Measurements from ENCODE around the gene MPP1. TPM values are rescaled to one million over a fixed set of nuclear protein-coding genes. Genes with fewer than 3 reads are reported as not detected.

The MPP1 gene
- total and polyA plus RNA-seq, 9 of the 15 experiments (the other 6 are each of a cell fraction or from before 2014, with no cell fraction given): 227 to 395 (median 283) TPM

DNA sequence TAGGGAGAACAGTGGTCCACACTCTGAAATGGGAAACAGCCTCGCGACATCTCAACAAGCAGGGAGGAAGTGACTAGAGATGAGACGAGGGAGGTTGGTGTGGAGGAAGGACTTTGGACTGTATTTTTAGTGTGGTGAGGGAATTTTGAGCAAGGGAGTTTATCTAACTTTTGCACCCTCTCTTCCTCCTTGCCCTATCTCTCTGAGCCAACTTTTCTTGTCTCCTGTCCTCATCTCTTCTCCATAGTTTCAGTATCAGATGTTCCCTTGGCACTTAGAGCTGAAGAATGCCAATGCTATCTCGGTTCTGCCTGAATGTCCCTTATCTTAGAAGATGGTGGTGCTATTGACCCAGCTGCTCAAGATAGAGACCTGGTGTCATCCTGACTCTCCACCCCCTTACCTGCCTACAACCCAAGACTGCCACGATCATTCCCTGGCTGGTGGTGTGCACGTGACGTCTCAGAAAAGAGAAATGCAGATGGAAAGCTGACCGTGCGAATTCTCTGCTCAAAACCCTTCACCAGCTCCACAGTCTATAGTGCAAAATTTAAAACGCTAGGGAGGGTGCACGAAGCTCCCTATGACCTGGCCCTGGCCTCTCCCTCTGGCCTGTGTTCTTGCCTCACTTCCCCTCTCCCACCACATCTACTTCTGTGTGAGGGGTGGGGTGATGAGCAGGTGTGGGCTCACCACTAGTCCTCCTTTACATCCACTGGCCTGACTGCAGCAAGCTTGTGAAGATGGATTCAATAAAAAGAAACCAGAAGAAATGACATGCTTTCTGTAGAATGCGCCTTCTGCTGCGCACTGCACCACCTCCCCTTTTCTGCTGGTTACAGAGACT, 20.9 kb downstream of the MPP1 start (continued):
- TF ChIP-seq, protein P1, sequence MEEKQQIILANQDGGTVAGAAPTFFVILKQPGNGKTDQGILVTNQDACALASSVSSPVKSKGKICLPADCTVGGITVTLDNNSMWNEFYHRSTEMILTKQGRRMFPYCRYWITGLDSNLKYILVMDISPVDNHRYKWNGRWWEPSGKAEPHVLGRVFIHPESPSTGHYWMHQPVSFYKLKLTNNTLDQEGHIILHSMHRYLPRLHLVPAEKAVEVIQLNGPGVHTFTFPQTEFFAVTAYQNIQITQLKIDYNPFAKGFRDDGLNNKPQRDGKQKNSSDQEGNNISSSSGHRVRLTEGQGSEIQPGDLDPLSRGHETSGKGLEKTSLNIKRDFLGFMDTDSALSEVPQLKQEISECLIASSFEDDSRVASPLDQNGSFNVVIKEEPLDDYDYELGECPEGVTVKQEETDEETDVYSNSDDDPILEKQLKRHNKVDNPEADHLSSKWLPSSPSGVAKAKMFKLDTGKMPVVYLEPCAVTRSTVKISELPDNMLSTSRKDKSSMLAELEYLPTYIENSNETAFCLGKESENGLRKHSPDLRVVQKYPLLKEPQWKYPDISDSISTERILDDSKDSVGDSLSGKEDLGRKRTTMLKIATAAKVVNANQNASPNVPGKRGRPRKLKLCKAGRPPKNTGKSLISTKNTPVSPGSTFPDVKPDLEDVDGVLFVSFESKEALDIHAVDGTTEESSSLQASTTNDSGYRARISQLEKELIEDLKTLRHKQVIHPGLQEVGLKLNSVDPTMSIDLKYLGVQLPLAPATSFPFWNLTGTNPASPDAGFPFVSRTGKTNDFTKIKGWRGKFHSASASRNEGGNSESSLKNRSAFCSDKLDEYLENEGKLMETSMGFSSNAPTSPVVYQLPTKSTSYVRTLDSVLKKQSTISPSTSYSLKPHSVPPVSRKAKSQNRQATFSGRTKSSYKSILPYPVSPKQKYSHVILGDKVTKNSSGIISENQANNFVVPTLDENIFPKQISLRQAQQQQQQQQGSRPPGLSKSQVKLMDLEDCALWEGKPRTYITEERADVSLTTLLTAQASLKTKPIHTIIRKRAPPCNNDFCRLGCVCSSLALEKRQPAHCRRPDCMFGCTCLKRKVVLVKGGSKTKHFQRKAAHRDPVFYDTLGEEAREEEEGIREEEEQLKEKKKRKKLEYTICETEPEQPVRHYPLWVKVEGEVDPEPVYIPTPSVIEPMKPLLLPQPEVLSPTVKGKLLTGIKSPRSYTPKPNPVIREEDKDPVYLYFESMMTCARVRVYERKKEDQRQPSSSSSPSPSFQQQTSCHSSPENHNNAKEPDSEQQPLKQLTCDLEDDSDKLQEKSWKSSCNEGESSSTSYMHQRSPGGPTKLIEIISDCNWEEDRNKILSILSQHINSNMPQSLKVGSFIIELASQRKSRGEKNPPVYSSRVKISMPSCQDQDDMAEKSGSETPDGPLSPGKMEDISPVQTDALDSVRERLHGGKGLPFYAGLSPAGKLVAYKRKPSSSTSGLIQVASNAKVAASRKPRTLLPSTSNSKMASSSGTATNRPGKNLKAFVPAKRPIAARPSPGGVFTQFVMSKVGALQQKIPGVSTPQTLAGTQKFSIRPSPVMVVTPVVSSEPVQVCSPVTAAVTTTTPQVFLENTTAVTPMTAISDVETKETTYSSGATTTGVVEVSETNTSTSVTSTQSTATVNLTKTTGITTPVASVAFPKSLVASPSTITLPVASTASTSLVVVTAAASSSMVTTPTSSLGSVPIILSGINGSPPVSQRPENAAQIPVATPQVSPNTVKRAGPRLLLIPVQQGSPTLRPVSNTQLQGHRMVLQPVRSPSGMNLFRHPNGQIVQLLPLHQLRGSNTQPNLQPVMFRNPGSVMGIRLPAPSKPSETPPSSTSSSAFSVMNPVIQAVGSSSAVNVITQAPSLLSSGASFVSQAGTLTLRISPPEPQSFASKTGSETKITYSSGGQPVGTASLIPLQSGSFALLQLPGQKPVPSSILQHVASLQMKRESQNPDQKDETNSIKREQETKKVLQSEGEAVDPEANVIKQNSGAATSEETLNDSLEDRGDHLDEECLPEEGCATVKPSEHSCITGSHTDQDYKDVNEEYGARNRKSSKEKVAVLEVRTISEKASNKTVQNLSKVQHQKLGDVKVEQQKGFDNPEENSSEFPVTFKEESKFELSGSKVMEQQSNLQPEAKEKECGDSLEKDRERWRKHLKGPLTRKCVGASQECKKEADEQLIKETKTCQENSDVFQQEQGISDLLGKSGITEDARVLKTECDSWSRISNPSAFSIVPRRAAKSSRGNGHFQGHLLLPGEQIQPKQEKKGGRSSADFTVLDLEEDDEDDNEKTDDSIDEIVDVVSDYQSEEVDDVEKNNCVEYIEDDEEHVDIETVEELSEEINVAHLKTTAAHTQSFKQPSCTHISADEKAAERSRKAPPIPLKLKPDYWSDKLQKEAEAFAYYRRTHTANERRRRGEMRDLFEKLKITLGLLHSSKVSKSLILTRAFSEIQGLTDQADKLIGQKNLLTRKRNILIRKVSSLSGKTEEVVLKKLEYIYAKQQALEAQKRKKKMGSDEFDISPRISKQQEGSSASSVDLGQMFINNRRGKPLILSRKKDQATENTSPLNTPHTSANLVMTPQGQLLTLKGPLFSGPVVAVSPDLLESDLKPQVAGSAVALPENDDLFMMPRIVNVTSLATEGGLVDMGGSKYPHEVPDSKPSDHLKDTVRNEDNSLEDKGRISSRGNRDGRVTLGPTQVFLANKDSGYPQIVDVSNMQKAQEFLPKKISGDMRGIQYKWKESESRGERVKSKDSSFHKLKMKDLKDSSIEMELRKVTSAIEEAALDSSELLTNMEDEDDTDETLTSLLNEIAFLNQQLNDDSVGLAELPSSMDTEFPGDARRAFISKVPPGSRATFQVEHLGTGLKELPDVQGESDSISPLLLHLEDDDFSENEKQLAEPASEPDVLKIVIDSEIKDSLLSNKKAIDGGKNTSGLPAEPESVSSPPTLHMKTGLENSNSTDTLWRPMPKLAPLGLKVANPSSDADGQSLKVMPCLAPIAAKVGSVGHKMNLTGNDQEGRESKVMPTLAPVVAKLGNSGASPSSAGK (IDR thresholded peaks at IDR 0.05): no peak
- TF ChIP-seq ZBTB9 (CRISPR knock-in tag; IDR thresholded peaks at IDR 0.05) (0 out of 2 replicates have a peak, but pooled peaks have one; percentile 38), ZNF766 (CRISPR knock-in tag; conservative IDR thresholded peaks at IDR 0.05) (peak; percentile 57; the same call in 1 of the 2 replicates), TCF7 (IDR thresholded peaks at IDR 0.05; ENCODE audit: borderline replicate concordance) (no peak), XRCC4 (IDR thresholded peaks at IDR 0.05; ENCODE audit: extremely low read depth, insufficient read depth, insufficient read length) (no peak), GABPB1 (CRISPR knock-in tag; IDR thresholded peaks at IDR 0.05) (0 out of 2 replicates have a peak, but pooled peaks have one; percentile 35), EHMT2 (IDR thresholded peaks at IDR 0.05) (no peak), MTF1 (CRISPR knock-in tag; IDR thresholded peaks at IDR 0.05; ENCODE audit: borderline replicate concordance) (no peak), GATAD2A (IDR thresholded peaks at IDR 0.05) (no peak), FOSL1 (tag; conservative IDR thresholded peaks at IDR 0.05) (no peak; the same call in 1 of the 2 replicates), ID3 (CRISPR knock-in tag; IDR thresholded peaks at IDR 0.05) (no peak), ID3 (tag; IDR thresholded peaks at IDR 0.05) (no peak), MBD2 (IDR thresholded peaks at IDR 0.05; ENCODE audit: borderline replicate concordance, low read depth) (no peak), NFYB (IDR thresholded peaks at IDR 0.05; ENCODE audit: extremely low read depth, insufficient read length) (no peak), RBM22 (IDR thresholded peaks at IDR 0.05; ENCODE audit: low read depth, low read length, poor library complexity, severe bottlenecking) (no peak)
